Measurements from ENCODE around the gene ZNF44. TPM values are rescaled to one million over a fixed set of nuclear protein-coding genes. Genes with fewer than 3 reads are reported as not detected.

ZNF44 gene
- total RNA-seq, 1 experiment from 2014 or later, result 5.0 TPM

GRCh38 chr19:12244370-12244769, 50.3 kb downstream of the ZNF44 start:
- Histone ChIP-seq H3K27me3 (ENCODE audit: insufficient read depth, low read depth) (no peaks in the 10 kb centered on the region), H3F3A (ENCODE audit: insufficient read depth, low read depth) (no peaks in the 10 kb centered on the region), H3K9me3 (ENCODE audit: insufficient read depth, low read depth) (peaks cover 29% of the 10 kb centered on the region), H3K4me3 (no peak overlapping the region), H3K9me2 (ENCODE audit: insufficient read depth) (no peaks in the 10 kb centered on the region), H3K79me2 (ENCODE audit: low read depth) (no peaks in the 10 kb centered on the region), H4K20me1 (ENCODE audit: insufficient read depth) (no peaks in the 10 kb centered on the region), H3K27ac (no peak overlapping the region), H3K4me2 (no peak overlapping the region), H3K36me3 (ENCODE audit: low read depth) (no peaks in the 10 kb centered on the region), H3K4me1 (replicated peaks; ENCODE audit: insufficient read depth) (no peaks in the 10 kb centered on the region), H2AFZ (no peak overlapping the region)
- ChIA-PET POLR2A (ENCODE audit: unreplicated experiment) (interaction anchor here (0.7 kb wide), 1 partner anchor 88 kb away, joined by 3 read pairs; no protein-coding TSS in a partner anchor), CTCF (no interaction called here)
- no TSS peak for BruUV-seq (replicated peaks)
- intact Hi-C loops (cut with micrococcal nuclease; ENCODE audit: unreplicated experiment), result no loop called here
- no peak for DNase-seq
- TF ChIP-seq CTCF (conservative IDR thresholded peaks at IDR 0.05) (peak; percentile 44), EZH2 (IDR thresholded peaks at IDR 0.05; ENCODE audit: low read depth) (no peak)

GRCh38 chr19:12237143-12237839, 57.4 kb downstream of the ZNF44 start:
- Histone ChIP-seq H3K4me1 (replicated peaks; ENCODE audit: insufficient read depth) (no peaks in the 10 kb centered on the region), H3K27me3 (ENCODE audit: insufficient read depth, low read depth) (no peaks in the 10 kb centered on the region), H3K9me3 (ENCODE audit: insufficient read depth, low read depth) (no peaks in the 10 kb centered on the region; the same call in 1 of the 2 replicates), H4K20me1 (ENCODE audit: insufficient read depth) (no peaks in the 10 kb centered on the region), H2AFZ (no peak overlapping the region), H3K36me3 (ENCODE audit: low read depth) (no peaks in the 10 kb centered on the region), H3K4me2 (no peak overlapping the region), H3K4me3 (no peak overlapping the region), H3K27ac (no peak overlapping the region), H3K9me2 (ENCODE audit: insufficient read depth) (no peaks in the 10 kb centered on the region), H3F3A (ENCODE audit: insufficient read depth, low read depth) (no peaks in the 10 kb centered on the region), H3K79me2 (ENCODE audit: low read depth) (no peaks in the 10 kb centered on the region)
- BruUV-seq (replicated peaks), result no TSS peak
- no peak for DNase-seq
- ChIA-PET POLR2A (ENCODE audit: unreplicated experiment) (no interaction called here), CTCF (no interaction called here)
- intact Hi-C loops (cut with micrococcal nuclease; ENCODE audit: unreplicated experiment), result no loop called here
- no peak for TF ChIP-seq EZH2 (IDR thresholded peaks at IDR 0.05; ENCODE audit: low read depth)

- Histone ChIP-seq H3K9me3 (ENCODE audit: insufficient read depth, low read depth) (no peaks in the 10 kb centered on the region), H3K4me1 (replicated peaks; ENCODE audit: insufficient read depth) (no peaks in the 10 kb centered on the region), H3K79me2 (ENCODE audit: low read depth) (no peaks in the 10 kb centered on the region), H3K4me3 (no peak overlapping the region), H3K4me2 (no peak overlapping the region), H3K27ac (no peak overlapping the region), H2AFZ (no peak overlapping the region), H3F3A (ENCODE audit: insufficient read depth, low read depth) (no peaks in the 10 kb centered on the region), H4K20me1 (ENCODE audit: insufficient read depth) (no peaks in the 10 kb centered on the region), H3K9me2 (ENCODE audit: insufficient read depth) (no peaks in the 10 kb centered on the region), H3K36me3 (ENCODE audit: low read depth) (no peaks in the 10 kb centered on the region), H3K27me3 (ENCODE audit: insufficient read depth, low read depth) (no peaks in the 10 kb centered on the region)
- BruUV-seq (replicated peaks), result no TSS peak
- DNase-seq, result no peak
- intact Hi-C loops (cut with micrococcal nuclease; ENCODE audit: unreplicated experiment), result no loop called here
- TF ChIP-seq EZH2 (IDR thresholded peaks at IDR 0.05; ENCODE audit: low read depth) (no peak), CTCF (conservative IDR thresholded peaks at IDR 0.05) (no peak)
- POLR2A ChIA-PET (ENCODE audit: unreplicated experiment), result no interaction called here
- CTCF ChIA-PET, result no interaction called here
Measured at GRCh38 chr19:12232961-12233360, 61.7 kb downstream of the ZNF44 start.
